Naive B cell (primary cell): ENCODE results near the gene IL36A. TPM values are rescaled to one million over a fixed set of nuclear protein-coding genes. Genes with fewer than 3 reads are reported as not detected.
A peak's percentile ranks its signal among the peaks of the same experiment; 100 is the strongest.

Source experiments
- ATAC-seq, 2 donors: fragments of 150-1000 bp; cut with Tn5 transposase; 2 replicates each; pipeline ENCODE4 v1.10.0; 2021; ENCODE audit warnings: low read depth in 2 of 2, mild to moderate bottlenecking in 2 of 2, moderate library complexity in 2 of 2
- DNase-seq: peaks from one replicate; pipeline ENCODE4 v3.0.0; 2022
- H3K27ac Mint-ChIP-seq, 6 donors: one replicate each; pipeline ENCODE4 v1.8.0; 2020 to 2022; ENCODE audit warnings: mild to moderate bottlenecking in 6 of 6, mixed read lengths in 6 of 6, moderate library complexity in 5 of 6, inconsistent platforms in 2 of 6
- H3K27me3 Mint-ChIP-seq, 3 donors: one replicate each; pipeline ENCODE4 v1.8.0; 2021 to 2022; ENCODE audit warnings: mixed read lengths in 3 of 3, mild to moderate bottlenecking in 1 of 3
- H3K36me3 Mint-ChIP-seq, 2 donors: one replicate each; pipeline ENCODE4 v1.8.0; 2020 to 2022; ENCODE audit warnings: mixed read lengths in 2 of 2, inconsistent platforms in 1 of 2, mild to moderate bottlenecking in 1 of 2
- H3K4me1 Mint-ChIP-seq, 3 donors: one replicate each; pipeline ENCODE4 v1.8.0; 2020 to 2022; ENCODE audit warnings: mixed read lengths in 3 of 3, inconsistent platforms in 1 of 3, mild to moderate bottlenecking in 1 of 3, moderate library complexity in 1 of 3
- H3K4me3 Mint-ChIP-seq, 8 donors: one replicate each; pipeline ENCODE4 v1.8.0; 2020 to 2022; ENCODE audit warnings: mild to moderate bottlenecking in 8 of 8, mixed read lengths in 8 of 8, moderate library complexity in 8 of 8, inconsistent platforms in 2 of 8
- H3K9me3 Mint-ChIP-seq, 7 donors: one replicate each; pipeline ENCODE4 v1.8.0; 2020 to 2022; ENCODE audit warnings: mixed read lengths in 7 of 7, mild to moderate bottlenecking in 5 of 7, inconsistent platforms in 2 of 7, moderate library complexity in 1 of 7
- polyA plus RNA-seq, 6 donors: library from polyadenylated mRNA; unstranded; fragments of 300-500 nt; fragmentation: Illumina TruSeq; gene quantifications; one replicate each; pipeline ENCODE4 v1.2.3, GENCODE V29; 2021; ENCODE audit warnings: low read depth in 6 of 6

Gene IL36A
- polyA plus RNA-seq: not detected

GRCh38 chr2:113005030-113005509 is at the start of gene IL36A:
IL36A (plus strand) TSS chr2:113005459; CDS start chr2:113005872, 413 bp downstream.
- H3K36me3 Mint-ChIP-seq: peaks cover 3 to 12% of the 10 kb centered on the region in 2 donors
- DNase-seq (no peak), ATAC-seq (no peak)
- H3K27me3 Mint-ChIP-seq: peaks cover 21 to 40% (median 33%) of the 10 kb centered on the region in 3 donors
- no peaks in the 10 kb centered on the region for H3K4me1 Mint-ChIP-seq
- no peak within 1 kb of the TSS for H3K4me3 Mint-ChIP-seq
- H3K27ac Mint-ChIP-seq: peak within 1 kb of the TSS in 1 of 6 donors; percentile 18
- H3K9me3 Mint-ChIP-seq: peaks cover 10 to 19% (median 16%) of the 10 kb centered on the region in 7 donors

- peaks cover 0 to 4% (median 0%) of the 10 kb centered on the region in 7 donors for H3K9me3 Mint-ChIP-seq
- H3K4me1 Mint-ChIP-seq: no peaks in the 10 kb centered on the region
- peaks cover 5 to 14% (median 10%) of the 10 kb centered on the region in 3 donors for H3K27me3 Mint-ChIP-seq
- no peak overlapping the region for H3K4me3 Mint-ChIP-seq
- ATAC-seq (no peak), DNase-seq (no peak)
- H3K36me3 Mint-ChIP-seq: no peaks in the 10 kb centered on the region
- H3K27ac Mint-ChIP-seq: no peak overlapping the region
These were observed 47.7 kb upstream of the IL36A start for GRCh38 chr2:112957511-112957910.

GRCh38 chr2:112958428-112959108 is 46.7 kb upstream of the IL36A start:
- Mint-ChIP-seq H3K4me3 (no peak overlapping the region), H3K9me3 (no peaks in the 10 kb centered on the region)

GRCh38 chr2:112959109-112959812 is 46.0 kb upstream of the IL36A start:
- Mint-ChIP-seq H3K9me3 (no peaks in the 10 kb centered on the region), H3K36me3 (no peaks in the 10 kb centered on the region), H3K4me1 (no peaks in the 10 kb centered on the region), H3K27me3 (peaks cover 4 to 6% (median 5%) of the 10 kb centered on the region in 3 donors), H3K4me3 (no peak overlapping the region), H3K27ac (no peak overlapping the region)
- DNase-seq: no peak
- ATAC-seq: no peak

More at GRCh38 chr2:112958428-112959108, 46.7 kb upstream of the IL36A start:
- H3K4me1 Mint-ChIP-seq: no peaks in the 10 kb centered on the region
- DNase-seq (peak; percentile 25), ATAC-seq (peak; percentile 67 to 71)
- no peaks in the 10 kb centered on the region for H3K36me3 Mint-ChIP-seq
- H3K27ac Mint-ChIP-seq: no peak overlapping the region
- peaks cover 4 to 8% (median 5%) of the 10 kb centered on the region in 3 donors for H3K27me3 Mint-ChIP-seq

- Mint-ChIP-seq H3K36me3 (no peaks in the 10 kb centered on the region), H3K9me3 (no peaks in the 10 kb centered on the region), H3K4me3 (no peak overlapping the region), H3K4me1 (no peaks in the 10 kb centered on the region), H3K27ac (no peak overlapping the region), H3K27me3 (no peaks in the 10 kb centered on the region)
- ATAC-seq (no peak), DNase-seq (no peak)
These were observed 44.9 kb upstream of the IL36A start for GRCh38 chr2:112960230-112960825.

- ATAC-seq: no peak
- H3K27me3 Mint-ChIP-seq: no peaks in the 10 kb centered on the region
- H3K4me1 Mint-ChIP-seq: no peaks in the 10 kb centered on the region
- DNase-seq: no peak
- H3K9me3 Mint-ChIP-seq: no peaks in the 10 kb centered on the region
- H3K4me3 Mint-ChIP-seq: no peak overlapping the region
- H3K27ac Mint-ChIP-seq: no peak overlapping the region
- no peaks in the 10 kb centered on the region for H3K36me3 Mint-ChIP-seq
These were observed 42.7 kb upstream of the IL36A start for GRCh38 chr2:112962308-112963175.

GRCh38 chr2:112967023-112967422 is 38.2 kb upstream of the IL36A start:
- no peak overlapping the region for H3K4me3 Mint-ChIP-seq
- no peak overlapping the region for H3K27ac Mint-ChIP-seq
- H3K9me3 Mint-ChIP-seq: no peaks in the 10 kb centered on the region
- peaks cover 7 to 11% (median 11%) of the 10 kb centered on the region in 3 donors for H3K27me3 Mint-ChIP-seq
- no peaks in the 10 kb centered on the region for H3K36me3 Mint-ChIP-seq
- no peak for ATAC-seq
- no peak for DNase-seq
- peaks cover 0 to 5% (median 0%) of the 10 kb centered on the region in 3 donors for H3K4me1 Mint-ChIP-seq

- Mint-ChIP-seq H3K27ac (no peak overlapping the region), H3K36me3 (no peaks in the 10 kb centered on the region)
- no peak for DNase-seq
These were observed 32.7 kb upstream of the IL36A start for GRCh38 chr2:112972423-112973086.

GRCh38 chr2:112973156-112973555 is 32.1 kb upstream of the IL36A start:
- no peak overlapping the region for H3K27ac Mint-ChIP-seq
- H3K9me3 Mint-ChIP-seq: no peaks in the 10 kb centered on the region
- peaks cover 0 to 5% (median 0%) of the 10 kb centered on the region in 3 donors for H3K4me1 Mint-ChIP-seq
- DNase-seq: no peak
- no peak for ATAC-seq
- H3K4me3 Mint-ChIP-seq: no peak overlapping the region
- no peaks in the 10 kb centered on the region for H3K36me3 Mint-ChIP-seq
- peaks cover 7 to 41% (median 36%) of the 10 kb centered on the region in 3 donors for H3K27me3 Mint-ChIP-seq

More at GRCh38 chr2:112972423-112973086, 32.7 kb upstream of the IL36A start:
- Mint-ChIP-seq H3K4me1 (peaks cover 0 to 5% (median 0%) of the 10 kb centered on the region in 3 donors), H3K4me3 (no peak overlapping the region), H3K27me3 (peaks cover 7 to 41% (median 36%) of the 10 kb centered on the region in 3 donors), H3K9me3 (no peaks in the 10 kb centered on the region)
- ATAC-seq: no peak

GRCh38 chr2:112977559-112978056 is 27.7 kb upstream of the IL36A start, which contains the start of gene IL36G:
IL36G (plus strand) TSS chr2:112978006; CDS start chr2:112978639, 633 bp downstream.
- H3K9me3 Mint-ChIP-seq: no peaks in the 10 kb centered on the region
- no peak for DNase-seq
- H3K36me3 Mint-ChIP-seq: no peaks in the 10 kb centered on the region
- H3K4me3 Mint-ChIP-seq: peak within 1 kb of the TSS in 1 of 8 donors; percentile 17
- peaks cover 0 to 25% (median 19%) of the 10 kb centered on the region in 3 donors for H3K27me3 Mint-ChIP-seq
- ATAC-seq: no peak
- no peak within 1 kb of the TSS for H3K27ac Mint-ChIP-seq
- H3K4me1 Mint-ChIP-seq: no peaks in the 10 kb centered on the region

GRCh38 chr2:112979731-112980130 is 25.5 kb upstream of the IL36A start:
- Mint-ChIP-seq H3K4me1 (no peaks in the 10 kb centered on the region), H3K27ac (no peak overlapping the region)
- no peak for ATAC-seq

GRCh38 chr2:112980537-112980936 is 24.7 kb upstream of the IL36A start:
- Mint-ChIP-seq H3K4me1 (no peaks in the 10 kb centered on the region), H3K27ac (no peak overlapping the region), H3K36me3 (no peaks in the 10 kb centered on the region), H3K9me3 (no peaks in the 10 kb centered on the region), H3K4me3 (no peak overlapping the region), H3K27me3 (peaks cover 0 to 16% (median 14%) of the 10 kb centered on the region in 3 donors)
- ATAC-seq (no peak), DNase-seq (no peak)

More at GRCh38 chr2:112979731-112980130, 25.5 kb upstream of the IL36A start:
- no peaks in the 10 kb centered on the region for H3K9me3 Mint-ChIP-seq
- H3K27me3 Mint-ChIP-seq: peaks cover 0 to 22% (median 17%) of the 10 kb centered on the region in 3 donors
- H3K4me3 Mint-ChIP-seq: no peak overlapping the region
- DNase-seq: no peak
- H3K36me3 Mint-ChIP-seq: no peaks in the 10 kb centered on the region
